ENCODE results near the gene EIF4G3. TPM values are rescaled to one million over a fixed set of nuclear protein-coding genes. Genes with fewer than 3 reads are reported as not detected.

Gene EIF4G3
- total RNA-seq, 1 experiment from 2014 or later: 86.8 TPM

- BruUV-seq (replicated peaks): no TSS peak
- CTCF ChIA-PET: no interaction called here
- Histone ChIP-seq H3K4me1 (ENCODE audit: insufficient read depth, low read length, poor library complexity, severe bottlenecking) (peaks cover 6% of the 10 kb centered on the region), H3K36me3 (ENCODE audit: insufficient read depth, low read length, poor library complexity, severe bottlenecking) (no peaks in the 10 kb centered on the region), H3K9me3 (ENCODE audit: low read depth, low read length, poor library complexity, severe bottlenecking) (no peaks in the 10 kb centered on the region), H3K4me3 (ENCODE audit: low read depth, low read length, poor library complexity, severe bottlenecking) (no peak overlapping the region), H3K27me3 (replicated peaks; ENCODE audit: insufficient read depth, low read depth, low read length, poor library complexity) (no peaks in the 10 kb centered on the region), H3K27ac (ENCODE audit: low read depth, low read length, poor library complexity, severe bottlenecking) (no peak overlapping the region)
- no peak for DNase-seq (ENCODE audit: low spot score)
- intact Hi-C loops (cut with micrococcal nuclease; ENCODE audit: unreplicated experiment): no loop called here
- POLR2A ChIA-PET (ENCODE audit: low non-redundant PET): no interaction called here
- TF ChIP-seq CTCF (conservative IDR thresholded peaks at IDR 0.05; ENCODE audit: low read depth, low read length) (no peak), EZH2 (IDR thresholded peaks at IDR 0.05; ENCODE audit: borderline replicate concordance, low read depth, low read length, poor library complexity, severe bottlenecking) (no peak)
Measured at GRCh38 chr1:21118167-21118566, 58.5 kb downstream of the EIF4G3 start.

GRCh38 chr1:21117597-21118001 is 59.1 kb downstream of the EIF4G3 start:
- POLR2A ChIA-PET (ENCODE audit: low non-redundant PET): no interaction called here
- no peak for TF ChIP-seq CTCF (conservative IDR thresholded peaks at IDR 0.05; ENCODE audit: low read depth, low read length)
- no peak for TF ChIP-seq EZH2 (IDR thresholded peaks at IDR 0.05; ENCODE audit: borderline replicate concordance, low read depth, low read length, poor library complexity, severe bottlenecking)
- Histone ChIP-seq H3K36me3 (ENCODE audit: insufficient read depth, low read length, poor library complexity, severe bottlenecking) (no peaks in the 10 kb centered on the region), H3K4me1 (ENCODE audit: insufficient read depth, low read length, poor library complexity, severe bottlenecking) (peaks cover 8% of the 10 kb centered on the region), H3K27ac (ENCODE audit: low read depth, low read length, poor library complexity, severe bottlenecking) (no peak overlapping the region), H3K27me3 (replicated peaks; ENCODE audit: insufficient read depth, low read depth, low read length, poor library complexity) (no peaks in the 10 kb centered on the region), H3K4me3 (ENCODE audit: low read depth, low read length, poor library complexity, severe bottlenecking) (no peak overlapping the region), H3K9me3 (ENCODE audit: low read depth, low read length, poor library complexity, severe bottlenecking) (no peaks in the 10 kb centered on the region)
- intact Hi-C loops (cut with micrococcal nuclease; ENCODE audit: unreplicated experiment): no loop called here
- BruUV-seq (replicated peaks): no TSS peak
- CTCF ChIA-PET: no interaction called here
- no peak for DNase-seq (ENCODE audit: low spot score)

GRCh38 chr1:21117159-21117558 is 59.5 kb downstream of the EIF4G3 start:
- peaks cover 11% of the 10 kb centered on the region for H3K4me1 ChIP-seq (ENCODE audit: insufficient read depth, low read length, poor library complexity, severe bottlenecking)
- H3K9me3 ChIP-seq (ENCODE audit: low read depth, low read length, poor library complexity, severe bottlenecking): no peaks in the 10 kb centered on the region
- intact Hi-C loops (cut with micrococcal nuclease; ENCODE audit: unreplicated experiment): no loop called here
- H3K4me3 ChIP-seq (ENCODE audit: low read depth, low read length, poor library complexity, severe bottlenecking): no peak overlapping the region
- TF ChIP-seq CTCF (conservative IDR thresholded peaks at IDR 0.05; ENCODE audit: low read depth, low read length) (no peak), EZH2 (IDR thresholded peaks at IDR 0.05; ENCODE audit: borderline replicate concordance, low read depth, low read length, poor library complexity, severe bottlenecking) (no peak)
- ChIA-PET CTCF (no interaction called here), POLR2A (ENCODE audit: low non-redundant PET) (no interaction called here)
- no peak overlapping the region for H3K27ac ChIP-seq (ENCODE audit: low read depth, low read length, poor library complexity, severe bottlenecking)
- no TSS peak for BruUV-seq (replicated peaks)
- DNase-seq (ENCODE audit: low spot score): no peak
- H3K36me3 ChIP-seq (ENCODE audit: insufficient read depth, low read length, poor library complexity, severe bottlenecking): no peaks in the 10 kb centered on the region
- no peaks in the 10 kb centered on the region for H3K27me3 ChIP-seq (replicated peaks; ENCODE audit: insufficient read depth, low read depth, low read length, poor library complexity)

Data from A673 (cell line).